Uterus (tissue), 2 donors: ENCODE data around the gene SETX.

ENCODE experiments used
- CTCF ChIP-seq, 4 experiments: fragments of 200-600 bp in 2 of 4; fragments of 450-650 bp in 2 of 4; sonication (generic) in 2 of 4; IDR thresholded peaks; one replicate each; pipeline ENCODE4 v1.5.1; 2016 to 2019; ENCODE audit warnings: antibody characterized with exemption in 4 of 4, mild to moderate bottlenecking in 2 of 4, moderate library complexity in 1 of 4
- POLR2A ChIP-seq, 2 donors: fragments of 450-650 bp; IDR thresholded peaks; one replicate each; pipeline ENCODE4 v1.6.1; 2016; ENCODE audit warnings: antibody characterized with exemption in 2 of 2, mild to moderate bottlenecking in 1 of 2, moderate library complexity in 1 of 2

GRCh38 chr9:132226571-132227430, 128.0 kb downstream of the SETX start:
- no peak for TF ChIP-seq CTCF (IDR thresholded peaks at IDR 0.05)
- TF ChIP-seq POLR2A (IDR thresholded peaks at IDR 0.05), result no peak
